SK-N-SH treated with all-trans-retinoic acid at 6 μM for 48 hours (cell line): ENCODE measurements around the gene DCTD.

ENCODE experiments used
- ATAC-seq: fragments of 200-7000 bp; cut with Tn5 transposase; 3 replicates; pipeline ENCODE4 v1.9.1; 2020; ENCODE audit warnings: mild to moderate bottlenecking, moderate library complexity
- ARNTL ChIP-seq: fragments of 450-650 bp; formaldehyde crosslinking; IDR thresholded peaks from 2 replicates; pipeline ENCODE4 v1.5.0; 2020; ENCODE audit warnings: low read depth, mild to moderate bottlenecking, moderate library complexity, borderline replicate concordance
- BACH2 ChIP-seq: fragments of 250-450 bp; sonication (Bioruptor Pico); IDR thresholded peaks from 2 replicates; pipeline ENCODE4 v1.9.0; 2021; ENCODE audit warnings: mild to moderate bottlenecking, borderline replicate concordance
- ESRRG ChIP-seq: fragments of 250-450 bp; sonication (Bioruptor Pico); IDR thresholded peaks from 2 replicates; pipeline ENCODE4 v1.6.1; 2021; ENCODE audit warnings: mild to moderate bottlenecking
- GLIS3 ChIP-seq: fragments of 250-450 bp; sonication (Bioruptor Pico); IDR thresholded peaks from 2 replicates; pipeline ENCODE4 v1.5.0; 2020; ENCODE audit warnings: mild to moderate bottlenecking, moderate library complexity
- OSR1 ChIP-seq: fragments of 250-450 bp; sonication (Bioruptor Pico); IDR thresholded peaks from 2 replicates; pipeline ENCODE4 v1.8.0; 2022; ENCODE audit warnings: moderate library complexity, mild to moderate bottlenecking, inconsistent platforms
- PPARA ChIP-seq: fragments of 250-450 bp; sonication (Bioruptor Pico); IDR thresholded peaks from 2 replicates; pipeline ENCODE4 v1.5.0; 2020; ENCODE audit warnings: mild to moderate bottlenecking, borderline replicate concordance
- RARB ChIP-seq: fragments of 250-450 bp; sonication (Bioruptor Pico); IDR thresholded peaks from 2 replicates; pipeline ENCODE4 v1.8.0; 2021; ENCODE audit warnings: mild to moderate bottlenecking, moderate library complexity
- SNAI2 ChIP-seq: fragments of 250-450 bp; sonication (Bioruptor Pico); IDR thresholded peaks from 2 replicates; pipeline ENCODE4 v1.5.0; 2020; ENCODE audit warnings: mild to moderate bottlenecking, moderate library complexity
- TCF4 ChIP-seq: fragments of 250-450 bp; sonication (Bioruptor Pico); IDR thresholded peaks from 2 replicates; pipeline ENCODE4 v1.8.0; 2021; ENCODE audit warnings: mild to moderate bottlenecking, moderate library complexity, borderline replicate concordance
- TOX ChIP-seq: fragments of 250-450 bp; sonication (Bioruptor Pico); IDR thresholded peaks from 2 replicates; pipeline ENCODE4 v1.8.0; 2021; ENCODE audit warnings: mild to moderate bottlenecking, moderate library complexity, borderline replicate concordance
- ZC3H10 ChIP-seq: fragments of 250-450 bp; sonication (Bioruptor Pico); IDR thresholded peaks from 2 replicates; pipeline ENCODE4 v1.5.1; 2021; ENCODE audit warnings: mild to moderate bottlenecking, moderate library complexity
- ZFP3 ChIP-seq: fragments of 250-450 bp; sonication (Bioruptor Pico); IDR thresholded peaks from 2 replicates; pipeline ENCODE4 v1.5.0; 2020; ENCODE audit warnings: mild to moderate bottlenecking, moderate library complexity
- ZFP30 ChIP-seq: fragments of 450-650 bp; formaldehyde crosslinking; IDR thresholded peaks from 2 replicates; pipeline ENCODE4 v1.5.0; 2022; ENCODE audit warnings: mild to moderate bottlenecking, moderate library complexity
- ZNF565 ChIP-seq: fragments of 450-650 bp; formaldehyde crosslinking; conservative IDR thresholded peaks from 2 replicates; pipeline ENCODE4 v1.5.0; 2020; ENCODE audit warnings: low read depth, mild to moderate bottlenecking, moderate library complexity
- ZNF70 ChIP-seq: fragments of 450-650 bp; formaldehyde crosslinking; IDR thresholded peaks from 2 replicates; pipeline ENCODE4 v1.5.0; 2020; ENCODE audit warnings: mild to moderate bottlenecking, moderate library complexity
- ZNF8 ChIP-seq: fragments of 450-650 bp; formaldehyde crosslinking; IDR thresholded peaks from 2 replicates; pipeline ENCODE4 v1.5.0; 2020; ENCODE audit warnings: mild to moderate bottlenecking, moderate library complexity
- TF ChIP-seq, protein P1 (sequence below): fragments of 250-450 bp; sonication (Bioruptor Pico); IDR thresholded peaks from 2 replicates; pipeline ENCODE4 v1.5.1; 2020; ENCODE audit warnings: low read depth, mild to moderate bottlenecking, moderate library complexity
- TF ChIP-seq, protein P2 (sequence below): fragments of 250-450 bp; sonication (Bioruptor Pico); IDR thresholded peaks from 2 replicates; pipeline ENCODE4 v1.8.0; 2021; ENCODE audit warnings: low read depth, mild to moderate bottlenecking, moderate library complexity, borderline replicate concordance
- TF ChIP-seq, protein P3 (sequence below): fragments of 250-450 bp; sonication (Bioruptor Pico); IDR thresholded peaks from 2 replicates; pipeline ENCODE4 v1.5.1; 2021; ENCODE audit warnings: mild to moderate bottlenecking, moderate library complexity
- TF ChIP-seq, protein P4 (sequence below): fragments of 250-450 bp; sonication (Bioruptor Pico); IDR thresholded peaks from 2 replicates; pipeline ENCODE4 v1.8.0; 2020; ENCODE audit warnings: mild to moderate bottlenecking, moderate library complexity, borderline replicate concordance
- TF ChIP-seq, protein P5 (sequence below): fragments of 250-450 bp; sonication (Bioruptor Pico); IDR thresholded peaks from 2 replicates; pipeline ENCODE4 v1.5.0; 2020; ENCODE audit warnings: mild to moderate bottlenecking, moderate library complexity

DCTD gene

DNA sequence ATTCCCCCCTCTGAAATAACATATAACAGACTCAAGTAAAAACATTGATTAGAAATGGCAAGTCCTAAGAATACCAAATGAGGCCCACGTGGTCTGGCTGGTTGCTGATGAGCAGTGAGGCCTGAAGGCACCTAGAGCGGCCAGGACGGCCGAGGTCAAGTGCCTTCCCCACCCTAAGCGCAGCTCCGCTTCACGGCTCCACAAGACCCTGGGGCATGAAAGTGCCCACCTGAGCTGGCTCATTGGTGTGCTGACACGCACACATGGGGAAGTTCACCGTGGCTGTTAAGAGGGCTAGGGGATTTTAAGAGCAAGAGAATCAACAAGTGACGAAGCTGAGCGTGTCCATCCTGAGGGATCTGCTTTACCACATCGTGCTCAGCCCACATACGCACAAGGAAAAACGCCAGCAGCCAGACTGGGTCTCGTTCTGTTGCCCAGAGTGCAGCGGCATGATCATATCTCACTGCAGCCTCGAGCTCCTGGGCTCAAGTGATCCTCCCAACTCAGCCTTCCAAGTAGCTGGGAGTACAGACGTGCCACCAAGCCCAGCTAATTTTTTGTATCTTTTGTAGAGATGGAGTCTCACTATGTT is 22.4 kb downstream of the DCTD start:
- no peak for ATAC-seq
- TF ChIP-seq ZFP30 (no peak), ARNTL (CRISPR knock-in tag) (no peak), ZNF70 (CRISPR knock-in tag) (no peak), ZNF565 (CRISPR knock-in tag) (no peak), ESRRG (CRISPR knock-in tag) (no peak), SNAI2 (CRISPR knock-in tag) (no peak), TCF4 (CRISPR knock-in tag) (no peak), OSR1 (no peak), ZFP3 (no peak), ZC3H10 (CRISPR knock-in tag) (no peak)
- TF ChIP-seq, protein P1, sequence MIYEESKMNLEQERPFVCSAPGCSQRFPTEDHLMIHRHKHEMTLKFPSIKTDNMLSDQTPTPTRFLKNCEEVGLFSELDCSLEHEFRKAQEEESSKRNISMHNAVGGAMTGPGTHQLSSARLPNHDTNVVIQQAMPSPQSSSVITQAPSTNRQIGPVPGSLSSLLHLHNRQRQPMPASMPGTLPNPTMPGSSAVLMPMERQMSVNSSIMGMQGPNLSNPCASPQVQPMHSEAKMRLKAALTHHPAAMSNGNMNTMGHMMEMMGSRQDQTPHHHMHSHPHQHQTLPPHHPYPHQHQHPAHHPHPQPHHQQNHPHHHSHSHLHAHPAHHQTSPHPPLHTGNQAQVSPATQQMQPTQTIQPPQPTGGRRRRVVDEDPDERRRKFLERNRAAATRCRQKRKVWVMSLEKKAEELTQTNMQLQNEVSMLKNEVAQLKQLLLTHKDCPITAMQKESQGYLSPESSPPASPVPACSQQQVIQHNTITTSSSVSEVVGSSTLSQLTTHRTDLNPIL (CRISPR knock-in tag), result no peak
- TF ChIP-seq, protein P2, sequence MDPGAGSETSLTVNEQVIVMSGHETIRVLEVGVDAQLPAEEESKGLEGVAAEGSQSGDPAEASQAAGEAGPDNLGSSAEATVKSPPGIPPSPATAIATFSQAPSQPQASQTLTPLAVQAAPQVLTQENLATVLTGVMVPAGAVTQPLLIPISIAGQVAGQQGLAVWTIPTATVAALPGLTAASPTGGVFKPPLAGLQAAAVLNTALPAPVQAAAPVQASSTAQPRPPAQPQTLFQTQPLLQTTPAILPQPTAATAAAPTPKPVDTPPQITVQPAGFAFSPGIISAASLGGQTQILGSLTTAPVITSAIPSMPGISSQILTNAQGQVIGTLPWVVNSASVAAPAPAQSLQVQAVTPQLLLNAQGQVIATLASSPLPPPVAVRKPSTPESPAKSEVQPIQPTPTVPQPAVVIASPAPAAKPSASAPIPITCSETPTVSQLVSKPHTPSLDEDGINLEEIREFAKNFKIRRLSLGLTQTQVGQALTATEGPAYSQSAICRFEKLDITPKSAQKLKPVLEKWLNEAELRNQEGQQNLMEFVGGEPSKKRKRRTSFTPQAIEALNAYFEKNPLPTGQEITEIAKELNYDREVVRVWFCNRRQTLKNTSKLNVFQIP (CRISPR knock-in tag), result no peak
- TF ChIP-seq, protein P3, sequence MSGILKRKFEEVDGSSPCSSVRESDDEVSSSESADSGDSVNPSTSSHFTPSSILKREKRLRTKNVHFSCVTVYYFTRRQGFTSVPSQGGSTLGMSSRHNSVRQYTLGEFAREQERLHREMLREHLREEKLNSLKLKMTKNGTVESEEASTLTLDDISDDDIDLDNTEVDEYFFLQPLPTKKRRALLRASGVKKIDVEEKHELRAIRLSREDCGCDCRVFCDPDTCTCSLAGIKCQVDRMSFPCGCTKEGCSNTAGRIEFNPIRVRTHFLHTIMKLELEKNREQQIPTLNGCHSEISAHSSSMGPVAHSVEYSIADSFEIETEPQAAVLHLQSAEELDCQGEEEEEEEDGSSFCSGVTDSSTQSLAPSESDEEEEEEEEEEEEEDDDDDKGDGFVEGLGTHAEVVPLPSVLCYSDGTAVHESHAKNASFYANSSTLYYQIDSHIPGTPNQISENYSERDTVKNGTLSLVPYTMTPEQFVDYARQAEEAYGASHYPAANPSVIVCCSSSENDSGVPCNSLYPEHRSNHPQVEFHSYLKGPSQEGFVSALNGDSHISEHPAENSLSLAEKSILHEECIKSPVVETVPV (CRISPR knock-in tag), result no peak

DNA sequence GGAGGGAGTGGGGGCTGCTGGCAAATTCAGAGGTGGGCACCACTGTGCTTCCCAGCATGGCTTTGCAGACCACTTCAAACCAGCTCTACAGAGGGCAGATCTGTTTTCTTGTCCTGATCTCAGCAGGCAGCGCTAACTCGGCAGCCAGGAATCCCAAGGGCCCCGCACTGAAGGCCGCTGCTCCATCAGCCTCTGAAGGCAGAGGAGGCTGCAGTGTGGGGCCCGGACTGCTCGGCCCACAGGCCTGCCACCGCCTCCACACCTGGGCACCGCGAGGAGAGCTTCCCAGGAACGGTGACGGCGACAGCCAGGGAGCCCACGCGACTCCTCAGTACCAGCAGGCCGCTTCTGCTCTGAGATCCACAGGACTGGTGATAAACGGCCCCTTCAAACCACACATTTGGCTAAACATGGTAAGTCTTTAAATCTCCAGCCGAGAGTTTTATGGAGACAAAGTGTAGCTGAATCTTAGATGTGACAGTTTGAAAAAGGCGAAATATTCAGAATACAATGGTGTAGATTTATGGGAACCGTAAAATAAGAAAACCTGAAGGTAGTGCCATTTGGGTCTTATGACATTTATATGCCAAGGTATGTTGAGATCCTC is 23.6 kb downstream of the DCTD start:
- ATAC-seq, result no peak
- TF ChIP-seq, protein P2 (CRISPR knock-in tag), result no peak
- TF ChIP-seq ARNTL (CRISPR knock-in tag) (no peak), ZNF8 (no peak), TCF4 (CRISPR knock-in tag) (no peak), RARB (CRISPR knock-in tag) (no peak), TOX (no peak), PPARA (CRISPR knock-in tag) (no peak), ZNF70 (CRISPR knock-in tag) (no peak), SNAI2 (CRISPR knock-in tag) (no peak), ZFP3 (no peak), BACH2 (CRISPR knock-in tag) (no peak), ZFP30 (no peak), GLIS3 (CRISPR knock-in tag) (no peak), ZC3H10 (CRISPR knock-in tag) (no peak)
- TF ChIP-seq, protein P4, sequence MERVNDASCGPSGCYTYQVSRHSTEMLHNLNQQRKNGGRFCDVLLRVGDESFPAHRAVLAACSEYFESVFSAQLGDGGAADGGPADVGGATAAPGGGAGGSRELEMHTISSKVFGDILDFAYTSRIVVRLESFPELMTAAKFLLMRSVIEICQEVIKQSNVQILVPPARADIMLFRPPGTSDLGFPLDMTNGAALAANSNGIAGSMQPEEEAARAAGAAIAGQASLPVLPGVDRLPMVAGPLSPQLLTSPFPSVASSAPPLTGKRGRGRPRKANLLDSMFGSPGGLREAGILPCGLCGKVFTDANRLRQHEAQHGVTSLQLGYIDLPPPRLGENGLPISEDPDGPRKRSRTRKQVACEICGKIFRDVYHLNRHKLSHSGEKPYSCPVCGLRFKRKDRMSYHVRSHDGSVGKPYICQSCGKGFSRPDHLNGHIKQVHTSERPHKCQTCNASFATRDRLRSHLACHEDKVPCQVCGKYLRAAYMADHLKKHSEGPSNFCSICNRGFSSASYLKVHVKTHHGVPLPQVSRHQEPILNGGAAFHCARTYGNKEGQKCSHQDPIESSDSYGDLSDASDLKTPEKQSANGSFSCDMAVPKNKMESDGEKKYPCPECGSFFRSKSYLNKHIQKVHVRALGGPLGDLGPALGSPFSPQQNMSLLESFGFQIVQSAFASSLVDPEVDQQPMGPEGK (CRISPR knock-in tag), result no peak
- TF ChIP-seq, protein P3 (CRISPR knock-in tag), result no peak
- TF ChIP-seq, protein P5, sequence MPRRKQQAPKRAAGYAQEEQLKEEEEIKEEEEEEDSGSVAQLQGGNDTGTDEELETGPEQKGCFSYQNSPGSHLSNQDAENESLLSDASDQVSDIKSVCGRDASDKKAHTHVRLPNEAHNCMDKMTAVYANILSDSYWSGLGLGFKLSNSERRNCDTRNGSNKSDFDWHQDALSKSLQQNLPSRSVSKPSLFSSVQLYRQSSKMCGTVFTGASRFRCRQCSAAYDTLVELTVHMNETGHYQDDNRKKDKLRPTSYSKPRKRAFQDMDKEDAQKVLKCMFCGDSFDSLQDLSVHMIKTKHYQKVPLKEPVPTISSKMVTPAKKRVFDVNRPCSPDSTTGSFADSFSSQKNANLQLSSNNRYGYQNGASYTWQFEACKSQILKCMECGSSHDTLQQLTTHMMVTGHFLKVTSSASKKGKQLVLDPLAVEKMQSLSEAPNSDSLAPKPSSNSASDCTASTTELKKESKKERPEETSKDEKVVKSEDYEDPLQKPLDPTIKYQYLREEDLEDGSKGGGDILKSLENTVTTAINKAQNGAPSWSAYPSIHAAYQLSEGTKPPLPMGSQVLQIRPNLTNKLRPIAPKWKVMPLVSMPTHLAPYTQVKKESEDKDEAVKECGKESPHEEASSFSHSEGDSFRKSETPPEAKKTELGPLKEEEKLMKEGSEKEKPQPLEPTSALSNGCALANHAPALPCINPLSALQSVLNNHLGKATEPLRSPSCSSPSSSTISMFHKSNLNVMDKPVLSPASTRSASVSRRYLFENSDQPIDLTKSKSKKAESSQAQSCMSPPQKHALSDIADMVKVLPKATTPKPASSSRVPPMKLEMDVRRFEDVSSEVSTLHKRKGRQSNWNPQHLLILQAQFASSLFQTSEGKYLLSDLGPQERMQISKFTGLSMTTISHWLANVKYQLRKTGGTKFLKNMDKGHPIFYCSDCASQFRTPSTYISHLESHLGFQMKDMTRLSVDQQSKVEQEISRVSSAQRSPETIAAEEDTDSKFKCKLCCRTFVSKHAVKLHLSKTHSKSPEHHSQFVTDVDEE (CRISPR knock-in tag), result no peak
